Aorta (tissue), 5 donors: ENCODE results near the gene OR6V1. TPM values are rescaled to one million over a fixed set of nuclear protein-coding genes. Genes with fewer than 3 reads are reported as not detected.
"Not testable (repeated sequence)": the region's sequence is repeated elsewhere in the genome, so short reads cannot be mapped to it uniquely, and the experiment has no call there.

ENCODE experiments used
- ATAC-seq: fragments of 200-7000 bp; cut with Tn5 transposase; one replicate; pipeline ENCODE4 v1.9.1; 2022; ENCODE audit warnings: moderate library complexity; ENCODE audit not compliant: low FRiP score
- DNase-seq, 2 donors: peaks; one replicate each; pipeline ENCODE4 v3.0.0-alpha.2; 2020
- H3K27ac ChIP-seq, 2 donors: one replicate each; pipeline ENCODE4 v1.5.1; 2013; ENCODE audit warnings: low read length in 2 of 2, mild to moderate bottlenecking in 2 of 2, moderate library complexity in 2 of 2, control low read depth in 1 of 2, inconsistent platforms in 1 of 2, low read depth in 1 of 2
- H3K27me3 ChIP-seq, 2 donors: one replicate each; pipeline ENCODE4 v1.6.1; 2013; ENCODE audit warnings: control low read depth in 1 of 2, low read length in 1 of 2, mild to moderate bottlenecking in 1 of 2, moderate library complexity in 1 of 2; ENCODE audit not compliant: insufficient read depth in 2 of 2, control insufficient read depth in 1 of 2
- H3K36me3 ChIP-seq, 2 donors: one replicate each; pipeline ENCODE4 v1.6.1; 2013; ENCODE audit warnings: control low read depth in 1 of 2, low read length in 1 of 2, mild to moderate bottlenecking in 1 of 2; ENCODE audit not compliant: insufficient read depth in 2 of 2, control insufficient read depth in 1 of 2
- H3K4me1 ChIP-seq, 2 donors: one replicate each; pipeline ENCODE4 v1.6.1; 2013; ENCODE audit warnings: low read length in 2 of 2, control low read depth in 1 of 2, mild to moderate bottlenecking in 1 of 2, moderate library complexity in 1 of 2; ENCODE audit not compliant: insufficient read depth in 2 of 2, control insufficient read depth in 1 of 2
- H3K4me3 ChIP-seq, 2 donors: one replicate each; pipeline ENCODE4 v1.5.1; 2013; ENCODE audit warnings: low read length in 2 of 2, control low read depth in 1 of 2, mild to moderate bottlenecking in 1 of 2
- H3K9me3 ChIP-seq: one replicate; pipeline ENCODE4 v1.6.1; 2013; ENCODE audit warnings: mild to moderate bottlenecking, low read length; ENCODE audit not compliant: control insufficient read depth
- WGBS, 2 donors: extraction: QIAGEN DNeasy Blood & Tissue Kit; methylation state at CpG; one replicate each; pipeline ENCODE4 v1.1.7; 2013; 5-methylcytosine and 5-hydroxymethylcytosine counted together
- intact Hi-C, 2 donors: fragments of 100-400 bp; cut with DNase I; formaldehyde crosslinking; loops; one replicate each; pipeline versions ENCODE4 v1.14.2 to v1.15.0; 2022
- polyA plus RNA-seq, 2 donors: library from polyadenylated mRNA; stranded (reverse); fragments of 200-250 nt; gene quantifications; one replicate each; pipeline ENCODE4 v1.2.3, GENCODE V29; 2013
- total RNA-seq, 2 donors: library from RNA; stranded (reverse); fragmentation: NEBNext Ultra II Directional; extraction: Animal tissue kit (Norgen Biotek cat#: 25700); gene quantifications; one replicate each; pipeline ENCODE4 v1.2.1, GENCODE V29; 2021
- donor health status: healthy with polysubstance abuse.
- donor health status: Bipolar disorder and iron deficiency.
- donor health status: DM: no; HTN: no; CAD: no.
- donor health status: DM: no; HTN: no; CAD: no.
- donor health status: DM: yes; HTN: yes; CAD: no.

OR6V1 gene
- total and polyA plus RNA-seq, 4 donors = not detected

DNA sequence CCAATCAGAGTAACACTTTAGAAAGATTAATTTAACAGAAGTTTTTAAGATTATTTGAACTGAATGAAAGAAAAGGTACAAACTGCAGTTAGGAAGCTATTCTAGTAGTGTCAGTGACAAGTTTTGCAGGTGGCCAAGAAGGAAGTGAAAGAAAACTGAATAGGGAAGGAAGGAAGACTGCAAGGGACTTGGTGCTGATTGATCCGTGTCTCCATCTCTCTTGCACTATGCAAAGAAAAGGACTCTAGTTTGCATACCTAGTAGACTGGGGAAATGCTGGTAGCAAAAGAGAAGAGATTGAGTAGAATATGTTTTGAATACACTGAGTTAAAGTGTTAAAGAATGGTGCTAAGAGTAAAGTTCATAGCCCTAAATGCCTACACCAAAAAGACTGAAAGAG is 33.0 kb downstream of the OR6V1 start:
- DNase-seq (no peak), ATAC-seq (no peak)
- intact Hi-C loops = no loop called here
- Histone ChIP-seq H3K9me3 (no peaks in the 10 kb centered on the region), H3K4me3 (no peak overlapping the region), H3K27me3 (no peaks in the 10 kb centered on the region), H3K27ac (no peak overlapping the region), H3K4me1 (no peaks in the 10 kb centered on the region), H3K36me3 (no peaks in the 10 kb centered on the region)
- WGBS, 2 donors = 81 to 84% methylated on average over 1 of the region's 1 CpG

DNA sequence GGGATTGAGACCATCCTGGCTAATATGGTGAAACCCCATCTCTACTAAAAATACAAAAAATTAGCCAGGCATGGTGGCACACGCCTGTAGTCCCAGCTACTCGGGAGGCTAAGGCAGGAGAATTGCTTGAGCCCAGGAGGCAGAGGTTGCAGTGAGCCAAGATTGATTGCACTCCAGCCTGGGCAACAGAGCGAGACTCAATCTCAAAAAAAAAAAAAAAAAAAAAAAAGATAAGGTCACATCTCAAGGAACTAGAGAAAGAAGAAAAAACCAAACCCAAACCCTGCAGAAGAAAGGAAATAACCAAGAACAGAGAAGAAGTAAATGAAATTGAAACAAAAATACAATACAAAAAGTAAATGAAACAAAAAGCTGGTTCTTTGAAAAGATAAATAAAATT is 33.5 kb downstream of the OR6V1 start:
- intact Hi-C loops, ATAC-seq, DNase-seq, H3K4me3 ChIP-seq, H3K4me1 ChIP-seq, H3K27me3 ChIP-seq, H3K27ac ChIP-seq, H3K9me3 ChIP-seq, H3K36me3 ChIP-seq: not testable (repeated sequence)
- 73 to 89% methylated on average over 3 of the region's 3 CpGs for WGBS, 2 donors

DNA sequence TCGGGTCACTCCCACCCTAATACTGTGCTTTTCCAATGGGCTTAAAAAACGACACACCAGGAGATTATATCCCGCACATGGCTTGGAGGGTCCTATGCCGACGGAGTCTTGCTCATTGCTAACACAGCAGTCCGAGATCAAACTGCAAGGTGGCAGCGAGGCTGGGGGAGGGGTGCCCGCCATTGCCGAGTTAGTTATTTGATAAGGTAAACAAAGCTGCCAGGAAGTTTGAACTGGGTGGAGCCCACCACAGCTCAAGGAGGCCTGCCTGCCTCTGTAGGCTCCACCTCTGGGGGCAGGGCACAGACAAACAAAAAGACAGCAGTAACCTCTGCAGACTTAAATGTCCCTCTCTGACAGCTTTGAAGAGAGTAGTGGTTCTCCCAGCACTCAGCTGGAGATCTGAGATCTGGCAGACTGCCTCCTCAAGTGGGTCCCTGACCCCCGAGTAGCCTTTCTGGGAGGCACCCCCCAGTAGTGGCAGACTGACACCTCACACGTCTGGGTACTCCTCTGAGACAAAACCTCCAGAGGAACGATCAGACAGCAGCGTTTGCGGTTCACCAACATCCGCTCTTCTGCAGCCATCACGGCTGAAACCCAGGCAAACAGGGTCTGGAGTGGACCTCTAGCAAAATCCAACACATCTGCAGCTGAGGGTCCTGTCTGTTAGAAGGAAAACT is 36.5 kb downstream of the OR6V1 start:
- H3K27ac ChIP-seq, DNase-seq, H3K9me3 ChIP-seq, H3K4me3 ChIP-seq, H3K4me1 ChIP-seq, ATAC-seq, H3K27me3 ChIP-seq, H3K36me3 ChIP-seq, intact Hi-C loops: not testable (repeated sequence)
- WGBS, 2 donors = 85 to 93% methylated on average over 16 of the region's 16 CpGs

DNA sequence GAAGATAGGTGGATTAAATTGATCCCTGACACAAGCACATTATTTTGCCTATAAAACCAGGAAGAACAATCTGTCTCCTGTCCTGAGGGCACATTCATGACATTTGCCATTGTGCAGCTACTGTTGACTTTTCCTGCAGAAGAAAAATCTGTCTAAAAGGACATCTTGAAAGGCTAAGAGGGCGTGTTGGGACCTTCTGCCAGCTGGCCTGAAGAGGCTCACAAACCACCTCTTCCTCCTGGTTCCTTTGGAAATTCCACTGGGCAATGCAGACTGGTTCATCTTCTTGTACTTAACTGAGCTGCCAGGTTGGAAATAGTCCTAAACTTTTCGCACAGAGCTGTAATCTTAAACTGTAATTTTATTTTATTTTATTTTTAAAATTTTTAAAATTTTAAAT is 44.0 kb downstream of the OR6V1 start:
- H3K27ac ChIP-seq = no peak overlapping the region
- H3K27me3 ChIP-seq = no peaks in the 10 kb centered on the region
- no peaks in the 10 kb centered on the region for H3K9me3 ChIP-seq
- DNase-seq (no peak), ATAC-seq (no peak)
- no peaks in the 10 kb centered on the region for H3K36me3 ChIP-seq
- no peak overlapping the region for H3K4me3 ChIP-seq
- intact Hi-C loops = no loop called here
- 79 to 83% methylated on average over 2 of the region's 2 CpGs for WGBS, 2 donors
- no peaks in the 10 kb centered on the region for H3K4me1 ChIP-seq

GRCh38 chr7:143099579-143099978 is 47.4 kb downstream of the OR6V1 start:
- H3K9me3 ChIP-seq, H3K27me3 ChIP-seq, H3K27ac ChIP-seq, H3K36me3 ChIP-seq, ATAC-seq, intact Hi-C loops, H3K4me3 ChIP-seq, DNase-seq, H3K4me1 ChIP-seq: not testable (repeated sequence)
- 87 to 88% methylated on average over 1 of the region's 1 CpG for WGBS, 2 donors

Other genes with a start within 250 kb of the OR6V1 start
- 10 to 100 TPM; 11.6 to 17.7 TPM for gene EPHB6, start 197.3 kb upstream of the OR6V1 start, total RNA-seq
- 100 to 1,000 TPM in 1 of 2 donors, 10 to 100 TPM in 1; 12.1 to 125 TPM for gene EPHB6, start 197.3 kb upstream of the OR6V1 start, polyA plus RNA-seq
- under 1 TPM in 1 of 2 donors, not detected in 1; 0.33 TPM for gene TRPV6, start 166.6 kb upstream of the OR6V1 start, total RNA-seq
- gene TRPV6, start 166.6 kb upstream of the OR6V1 start, polyA plus RNA-seq = under 1 TPM; 0.50 to 0.69 TPM
- not detected for gene TRPV5, start 118.6 kb upstream of the OR6V1 start, total RNA-seq
- not detected for gene TRPV5, start 118.6 kb upstream of the OR6V1 start, polyA plus RNA-seq
- gene LLCFC1, start 112.9 kb upstream of the OR6V1 start, total RNA-seq = not detected
- gene LLCFC1, start 112.9 kb upstream of the OR6V1 start, polyA plus RNA-seq = not detected
- gene KEL, start 90.0 kb upstream of the OR6V1 start, total RNA-seq = 1 to 10 TPM in 1 of 2 donors, under 1 TPM in 1; 0.49 to 1.4 TPM
- under 1 TPM in 1 of 2 donors, not detected in 1; 0.15 TPM for gene KEL, start 90.0 kb upstream of the OR6V1 start, polyA plus RNA-seq
- gene OR9A2, start 25.2 kb upstream of the OR6V1 start, total RNA-seq = under 1 TPM in 1 of 2 donors, not detected in 1; 0.48 TPM
- not detected for gene OR9A2, start 25.2 kb upstream of the OR6V1 start, polyA plus RNA-seq
- gene PIP, start 79.7 kb downstream of the OR6V1 start, total RNA-seq = not detected
- gene PIP, start 79.7 kb downstream of the OR6V1 start, polyA plus RNA-seq = not detected
- not detected for gene TAS2R39, start 131.1 kb downstream of the OR6V1 start, total RNA-seq
- gene TAS2R39, start 131.1 kb downstream of the OR6V1 start, polyA plus RNA-seq = not detected
- gene TAS2R40, start 169.7 kb downstream of the OR6V1 start, total RNA-seq = not detected
- gene TAS2R40, start 169.7 kb downstream of the OR6V1 start, polyA plus RNA-seq = not detected
- gene GSTK1, start 211.1 kb downstream of the OR6V1 start, total RNA-seq = 100 to 1,000 TPM in 1 of 2 donors, 10 to 100 TPM in 1; 75.6 to 123 TPM
- 100 to 1,000 TPM in 1 of 2 donors, 10 to 100 TPM in 1; 99.5 to 172 TPM for gene GSTK1, start 211.1 kb downstream of the OR6V1 start, polyA plus RNA-seq
- 1 to 10 TPM in 1 of 2 donors, under 1 TPM in 1; 0.32 to 1.2 TPM for gene TMEM139, start 232.6 kb downstream of the OR6V1 start, total RNA-seq
- gene TMEM139, start 232.6 kb downstream of the OR6V1 start, polyA plus RNA-seq = 10 to 100 TPM in 1 of 2 donors, under 1 TPM in 1; 0.10 to 17.3 TPM
- gene CASP2, start 236.0 kb downstream of the OR6V1 start, total RNA-seq = 10 to 100 TPM; 21.7 to 23.9 TPM
- 1 to 10 TPM; 2.6 to 5.9 TPM for gene CASP2, start 236.0 kb downstream of the OR6V1 start, polyA plus RNA-seq